IMR-90 (cell line): ENCODE data around the gene ASPG. TPM values are rescaled to one million over a fixed set of nuclear protein-coding genes. Genes with fewer than 3 reads are reported as not detected.

ENCODE experiments used
- ATAC-seq: fragments of 200-7000 bp; cut with Tn5 transposase; 2 replicates; pipeline ENCODE4 v1.9.1; 2020; ENCODE audit warnings: low read depth, mild to moderate bottlenecking, moderate library complexity
- BruUV-seq: library from RNA; stranded (reverse); fragments of 400-500 nt; replicated peaks from 2 replicates; lab custom pipeline; 2021; lab: Mats Ljungman, UMichigan
- CTCF ChIA-PET: fragments of 300-600 bp; formaldehyde crosslinking; extraction: SDS; loops from one replicate; lab custom pipeline; 2021; ENCODE audit warnings: antibody characterized with exemption; lab: Yijun Ruan, JAX
- POLR2A ChIA-PET: fragments of 300-600 bp; sonication (Branson Sonifier 250); formaldehyde crosslinking; loops from one replicate; lab custom pipeline; 2022; ENCODE audit warnings: antibody characterized with exemption; ENCODE audit not compliant: unreplicated experiment; lab: Charles Lee
- DNase-seq: peaks from one replicate; pipeline ENCODE4 v3.0.0; 2013
- H2AFZ ChIP-seq: replicated peaks from 2 replicates; pipeline ENCODE3; 2013; ENCODE audit warnings: low read length, mild to moderate bottlenecking; ENCODE audit not compliant: poor library complexity
- H2AK5ac ChIP-seq: 2 replicates; pipeline ENCODE4 v1.6.1; 2013; ENCODE audit warnings: low read depth, low read length, inconsistent platforms
- H2AK9ac ChIP-seq: replicated peaks from 2 replicates; pipeline ENCODE3; 2013; ENCODE audit warnings: mild to moderate bottlenecking, low read depth, low read length, moderate library complexity; ENCODE audit not compliant: poor library complexity
- H2BK120ac ChIP-seq: 2 replicates; pipeline ENCODE4 v1.6.1; 2013; ENCODE audit warnings: low read depth, low read length, inconsistent platforms
- H2BK15ac ChIP-seq: 3 replicates; pipeline ENCODE4 v1.6.1; 2013; ENCODE audit warnings: low read depth, low read length, inconsistent platforms
- H2BK20ac ChIP-seq: 2 replicates; pipeline ENCODE4 v1.6.1; 2013; ENCODE audit warnings: low read depth, mild to moderate bottlenecking, inconsistent platforms, low read length, moderate library complexity
- H2BK5ac ChIP-seq: 2 replicates; pipeline ENCODE4 v1.6.1; 2013; ENCODE audit warnings: mild to moderate bottlenecking, low read depth, low read length, inconsistent platforms; ENCODE audit not compliant: poor library complexity, severe bottlenecking
- H3K14ac ChIP-seq: replicated peaks from 2 replicates; pipeline ENCODE4 v1.6.1; 2013; ENCODE audit warnings: low read depth, low read length, inconsistent platforms
- H3K18ac ChIP-seq: 2 replicates; pipeline ENCODE4 v1.6.1; 2013; ENCODE audit warnings: low read depth, low read length, control low read depth
- H3K23ac ChIP-seq: 2 replicates; pipeline ENCODE4 v1.6.1; 2013; ENCODE audit warnings: low read depth, low read length, inconsistent platforms
- H3K27ac ChIP-seq: 2 replicates; pipeline ENCODE4 v1.5.1; 2013; ENCODE audit warnings: mild to moderate bottlenecking, control low read depth, low read length; ENCODE audit not compliant: insufficient read depth
- H3K27me3 ChIP-seq: 2 replicates; pipeline ENCODE4 v1.6.1; 2013; ENCODE audit warnings: low read length; ENCODE audit not compliant: control insufficient read depth, insufficient read depth
- H3K36me3 ChIP-seq: 2 replicates; pipeline ENCODE4 v1.6.1; 2013; ENCODE audit warnings: low read length, mixed read lengths; ENCODE audit not compliant: control insufficient read depth, insufficient read depth
- H3K4ac ChIP-seq: 2 replicates; pipeline ENCODE4 v1.6.1; 2013; ENCODE audit warnings: low read depth, low read length, inconsistent platforms
- H3K4me1 ChIP-seq: 2 replicates; pipeline ENCODE4 v1.6.1; 2013; ENCODE audit warnings: low read length, mixed read lengths; ENCODE audit not compliant: control insufficient read depth, insufficient read depth
- H3K4me2 ChIP-seq: 2 replicates; pipeline ENCODE4 v1.6.1; 2013; ENCODE audit warnings: low read depth, mild to moderate bottlenecking, control low read depth, low read length, moderate library complexity
- H3K4me3 ChIP-seq: 2 replicates; pipeline ENCODE4 v1.5.1; 2013; ENCODE audit warnings: low read depth, mild to moderate bottlenecking, control low read depth, low read length, moderate library complexity; ENCODE audit not compliant: insufficient read depth
- H3K56ac ChIP-seq: 2 replicates; pipeline ENCODE4 v1.6.1; 2013; ENCODE audit warnings: low read length, inconsistent platforms; ENCODE audit not compliant: insufficient read depth; ENCODE audit errors: extremely low read depth
- H3K79me1 ChIP-seq, 2 experiments: 2 replicates each; pipeline ENCODE4 v1.6.1; 2013; ENCODE audit warnings: low read length in 2 of 2, inconsistent platforms in 1 of 2, low read depth in 1 of 2
- H3K9ac ChIP-seq: 2 replicates; pipeline ENCODE4 v1.6.1; 2013; ENCODE audit warnings: low read depth, low read length, control low read depth
- H3K9me1 ChIP-seq: 2 replicates; pipeline ENCODE4 v1.6.1; 2013; ENCODE audit warnings: low read length, inconsistent platforms; ENCODE audit not compliant: insufficient read depth
- H3K9me3 ChIP-seq: 2 replicates; pipeline ENCODE4 v1.6.1; 2013; ENCODE audit warnings: low read length; ENCODE audit not compliant: control insufficient read depth, insufficient read depth
- H4K20me1 ChIP-seq: 2 replicates; pipeline ENCODE4 v1.6.1; 2013; ENCODE audit warnings: low read length, inconsistent platforms; ENCODE audit not compliant: insufficient read depth
- H4K5ac ChIP-seq: 2 replicates; pipeline ENCODE4 v1.6.1; 2013; ENCODE audit warnings: mild to moderate bottlenecking, low read depth, low read length, control low read depth
- H4K8ac ChIP-seq, 2 experiments: 2 replicates each; pipeline ENCODE4 v1.6.1; 2013; ENCODE audit warnings: low read depth in 2 of 2, low read length in 2 of 2, control low read depth in 1 of 2, inconsistent platforms in 1 of 2
- H4K91ac ChIP-seq: 2 replicates; pipeline ENCODE4 v1.6.1; 2013; ENCODE audit warnings: low read depth, low read length, inconsistent platforms; ENCODE audit not compliant: insufficient read depth
- BHLHE40 ChIP-seq: fragments of 150-350 bp; IDR thresholded peaks from 2 replicates; pipeline ENCODE4 v1.6.1; 2016; ENCODE audit warnings: mild to moderate bottlenecking, low read depth, low read length
- CEBPB ChIP-seq: IDR thresholded peaks from 2 replicates; pipeline ENCODE4 v1.6.1; 2012; ENCODE audit warnings: low read depth, low read length, improper control_type of control experiment
- CHD1 ChIP-seq: IDR thresholded peaks from 2 replicates; pipeline ENCODE4 v1.6.1; 2012; ENCODE audit warnings: low read depth, low read length, improper control_type of control experiment
- FOS ChIP-seq: fragments of 150-350 bp; IDR thresholded peaks from 2 replicates; pipeline ENCODE4 v1.6.1; 2016; ENCODE audit warnings: low read depth, low read length
- MAFK ChIP-seq: IDR thresholded peaks from 2 replicates; pipeline ENCODE4 v1.6.1; 2012; ENCODE audit warnings: low read depth, low read length, improper control_type of control experiment
- MAZ ChIP-seq: IDR thresholded peaks from 2 replicates; pipeline ENCODE4 v1.6.1; 2012; ENCODE audit warnings: low read depth, mild to moderate bottlenecking, low read length, improper control_type of control experiment, moderate library complexity, borderline replicate concordance
- MXI1 ChIP-seq: IDR thresholded peaks from 2 replicates; pipeline ENCODE4 v1.6.1; 2012; ENCODE audit warnings: low read depth, mild to moderate bottlenecking, low read length, moderate library complexity, borderline replicate concordance
- NFE2L2 ChIP-seq: fragments of 150-350 bp; IDR thresholded peaks from 2 replicates; pipeline ENCODE4 v1.6.1; 2016; ENCODE audit warnings: low read depth, mild to moderate bottlenecking, low read length
- POLR2A ChIP-seq: IDR thresholded peaks from 2 replicates; pipeline ENCODE4 v1.6.1; 2012; ENCODE audit warnings: mild to moderate bottlenecking, low read depth, low read length
- RAD21 ChIP-seq: IDR thresholded peaks from 2 replicates; pipeline ENCODE4 v1.6.1; 2012; ENCODE audit warnings: low read length, improper control_type of control experiment
- RCOR1 ChIP-seq: IDR thresholded peaks from 2 replicates; pipeline ENCODE4 v1.6.1; 2012; ENCODE audit warnings: mild to moderate bottlenecking, low read length, improper control_type of control experiment; ENCODE audit not compliant: insufficient replicate concordance
- RFX5 ChIP-seq: IDR thresholded peaks from 2 replicates; pipeline ENCODE4 v1.8.0; 2012; ENCODE audit warnings: low read depth, mild to moderate bottlenecking, low read length, moderate library complexity
- SMC3 ChIP-seq: fragments of 150-350 bp; IDR thresholded peaks from 2 replicates; pipeline ENCODE4 v1.6.1; 2016; ENCODE audit warnings: low read depth, mild to moderate bottlenecking, antibody characterized with exemption, low read length, moderate library complexity
- WGBS, 2 experiments: methylation state at CpG; one replicate each; pipeline versions ENCODE4 v1.1.5 to v1.1.7; 2013; ENCODE audit warnings: missing lambda C conversion rate in 2 of 2; ENCODE audit not compliant: insufficient read length in 1 of 2; ENCODE audit errors: extremely low coverage in 2 of 2; 5-methylcytosine and 5-hydroxymethylcytosine counted together
- dilution Hi-C: fragments of 300-500 bp; cut with HindIII; formaldehyde crosslinking; loops from one replicate; pipeline ENCODE4 v1.14.3; 2018; ENCODE audit warnings: low sequenced_read_pairs; ENCODE audit not compliant: unreplicated experiment
- in situ Hi-C: fragments of 300-500 bp; cut with MboI; formaldehyde crosslinking; loops from 3 replicates; pipeline ENCODE4 v1.14.3; 2019; ENCODE audit warnings: low sequenced_read_pairs, inconsistent platforms, mixed read lengths
- intact Hi-C: fragments of 100-400 bp; cut with micrococcal nuclease; formaldehyde crosslinking; loops from 2 replicates; pipeline ENCODE4 v1.10.0; 2022
- polyA plus RNA-seq, 3 experiments: library from polyadenylated mRNA; depleted of rRNA; stranded (reverse); fragments of >200 nt; gene quantifications; 2 replicates each; pipeline ENCODE4 v1.2.3, GENCODE V29; 2012; ENCODE audit warnings: low replicate concordance in 1 of 3
- total RNA-seq: library from RNA; depleted of rRNA; stranded (reverse); fragments of >200 nt; gene quantifications from 2 replicates; pipeline ENCODE4 v1.2.3, GENCODE V29; 2012
- TF ChIP-seq, protein P1 (sequence below): fragments of 150-350 bp; IDR thresholded peaks from 2 replicates; pipeline ENCODE4 v1.6.1; 2017; ENCODE audit warnings: mild to moderate bottlenecking, antibody characterized with exemption, low read length, low read depth
- TF ChIP-seq, protein P2 (sequence below): fragments of 150-350 bp; IDR thresholded peaks from 2 replicates; pipeline ENCODE4 v1.6.1; 2016; ENCODE audit warnings: low read depth, mild to moderate bottlenecking, low read length, moderate library complexity, borderline replicate concordance
- TF ChIP-seq, protein P3 (sequence below): conservative IDR thresholded peaks from 2 replicates; pipeline ENCODE4 v1.5.1; 2012; ENCODE audit warnings: mild to moderate bottlenecking, low read depth, low read length, improper control_type of control experiment

ASPG gene
- total and polyA plus RNA-seq, 2 of the 4 experiments (the other 2 are of a cell fraction) = not detected

DNA sequence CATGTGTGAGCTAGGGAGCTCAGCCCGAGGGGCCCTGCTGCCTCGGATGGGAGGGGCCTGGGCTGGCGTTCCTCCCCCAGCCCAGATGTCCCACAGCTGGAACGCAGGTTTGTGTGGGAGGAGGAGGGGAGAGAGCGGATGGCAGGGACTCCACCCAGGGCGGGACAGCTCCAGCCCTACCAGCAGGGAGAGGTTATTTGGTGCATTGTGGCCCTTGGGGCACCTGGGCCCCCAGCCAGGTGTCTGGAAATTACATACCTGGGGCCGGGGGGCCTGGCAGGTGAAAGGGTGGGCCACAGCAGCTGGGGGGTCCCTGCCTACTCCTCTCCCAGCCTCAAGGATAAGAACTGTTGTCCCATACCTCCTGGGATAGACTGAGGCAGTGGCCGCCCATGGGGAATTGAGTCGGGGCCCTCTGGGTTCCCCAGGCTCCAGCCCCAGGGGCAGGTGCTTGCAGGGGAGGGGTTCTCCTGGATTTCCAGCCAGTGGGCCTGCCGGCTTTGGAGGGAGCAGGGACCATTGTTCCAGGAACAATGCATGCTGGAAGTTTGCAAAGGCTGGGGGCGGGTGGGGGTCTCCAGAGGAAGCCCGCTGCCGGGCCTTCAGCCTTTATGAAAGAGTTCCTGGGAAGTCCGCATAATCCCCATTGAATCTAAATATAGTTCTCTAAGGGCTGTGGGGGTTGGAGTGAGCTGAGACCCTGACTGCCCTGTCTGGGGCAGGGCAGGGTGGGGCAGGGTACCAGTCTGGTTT is 54.1 kb downstream of the ASPG start:
- Histone ChIP-seq H4K20me1 (no peaks in the 10 kb centered on the region), H2AK5ac (no peak overlapping the region), H4K5ac (no peak overlapping the region), H2AFZ (no peak overlapping the region), H3K27me3 (peaks cover 47% of the 10 kb centered on the region), H3K4me1 (no peaks in the 10 kb centered on the region; the same call in 1 of the 2 replicates), H3K23ac (no peak overlapping the region), H3K9me1 (no peaks in the 10 kb centered on the region), H2BK5ac (no peak overlapping the region), H2AK9ac (no peak overlapping the region), H4K91ac (no peak overlapping the region), H4K8ac (no peak overlapping the region), H3K4ac (no peak overlapping the region), H3K4me3 (no peak overlapping the region), H3K9ac (no peak overlapping the region), H3K79me1 (no peaks in the 10 kb centered on the region), H3K36me3 (no peaks in the 10 kb centered on the region), H3K4me2 (no peak overlapping the region), H3K9me3 (no peaks in the 10 kb centered on the region), H3K27ac (no peak overlapping the region), H3K14ac (no peak overlapping the region), H3K56ac (no peak overlapping the region), H2BK15ac (no peak overlapping the region), H3K18ac (no peak overlapping the region), H2BK120ac (no peak overlapping the region), H2BK20ac (no peak overlapping the region)
- in situ Hi-C loops (loop anchor here (10.0 kb wide), 1 partner anchor 505 kb away; no protein-coding TSS in a partner anchor), intact Hi-C loops (no loop called here), dilution Hi-C loops (no loop called here)
- CTCF ChIA-PET = no interaction called here
- no CpG with 5 or more reads among the region's 14 CpGs for WGBS, 2 experiments
- ATAC-seq (no peak), DNase-seq (no peak)
- POLR2A ChIA-PET = no interaction called here
- no TSS peak for BruUV-seq
- TF ChIP-seq, protein P1, sequence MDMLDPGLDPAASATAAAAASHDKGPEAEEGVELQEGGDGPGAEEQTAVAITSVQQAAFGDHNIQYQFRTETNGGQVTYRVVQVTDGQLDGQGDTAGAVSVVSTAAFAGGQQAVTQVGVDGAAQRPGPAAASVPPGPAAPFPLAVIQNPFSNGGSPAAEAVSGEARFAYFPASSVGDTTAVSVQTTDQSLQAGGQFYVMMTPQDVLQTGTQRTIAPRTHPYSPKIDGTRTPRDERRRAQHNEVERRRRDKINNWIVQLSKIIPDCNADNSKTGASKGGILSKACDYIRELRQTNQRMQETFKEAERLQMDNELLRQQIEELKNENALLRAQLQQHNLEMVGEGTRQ = no peak
- TF ChIP-seq, protein P2, sequence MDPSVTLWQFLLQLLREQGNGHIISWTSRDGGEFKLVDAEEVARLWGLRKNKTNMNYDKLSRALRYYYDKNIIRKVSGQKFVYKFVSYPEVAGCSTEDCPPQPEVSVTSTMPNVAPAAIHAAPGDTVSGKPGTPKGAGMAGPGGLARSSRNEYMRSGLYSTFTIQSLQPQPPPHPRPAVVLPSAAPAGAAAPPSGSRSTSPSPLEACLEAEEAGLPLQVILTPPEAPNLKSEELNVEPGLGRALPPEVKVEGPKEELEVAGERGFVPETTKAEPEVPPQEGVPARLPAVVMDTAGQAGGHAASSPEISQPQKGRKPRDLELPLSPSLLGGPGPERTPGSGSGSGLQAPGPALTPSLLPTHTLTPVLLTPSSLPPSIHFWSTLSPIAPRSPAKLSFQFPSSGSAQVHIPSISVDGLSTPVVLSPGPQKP = no peak
- no peak for TF ChIP-seq CEBPB
- TF ChIP-seq SMC3 = no peak
- TF ChIP-seq POLR2A = no peak
- TF ChIP-seq MAZ = no peak
- TF ChIP-seq MXI1 = no peak
- no peak for TF ChIP-seq MAFK
- TF ChIP-seq FOS = no peak
- no peak for TF ChIP-seq RCOR1
- TF ChIP-seq RFX5 = no peak
- TF ChIP-seq NFE2L2 = no peak
- TF ChIP-seq CHD1 = no peak
- no peak for TF ChIP-seq RAD21
- TF ChIP-seq, protein P3, sequence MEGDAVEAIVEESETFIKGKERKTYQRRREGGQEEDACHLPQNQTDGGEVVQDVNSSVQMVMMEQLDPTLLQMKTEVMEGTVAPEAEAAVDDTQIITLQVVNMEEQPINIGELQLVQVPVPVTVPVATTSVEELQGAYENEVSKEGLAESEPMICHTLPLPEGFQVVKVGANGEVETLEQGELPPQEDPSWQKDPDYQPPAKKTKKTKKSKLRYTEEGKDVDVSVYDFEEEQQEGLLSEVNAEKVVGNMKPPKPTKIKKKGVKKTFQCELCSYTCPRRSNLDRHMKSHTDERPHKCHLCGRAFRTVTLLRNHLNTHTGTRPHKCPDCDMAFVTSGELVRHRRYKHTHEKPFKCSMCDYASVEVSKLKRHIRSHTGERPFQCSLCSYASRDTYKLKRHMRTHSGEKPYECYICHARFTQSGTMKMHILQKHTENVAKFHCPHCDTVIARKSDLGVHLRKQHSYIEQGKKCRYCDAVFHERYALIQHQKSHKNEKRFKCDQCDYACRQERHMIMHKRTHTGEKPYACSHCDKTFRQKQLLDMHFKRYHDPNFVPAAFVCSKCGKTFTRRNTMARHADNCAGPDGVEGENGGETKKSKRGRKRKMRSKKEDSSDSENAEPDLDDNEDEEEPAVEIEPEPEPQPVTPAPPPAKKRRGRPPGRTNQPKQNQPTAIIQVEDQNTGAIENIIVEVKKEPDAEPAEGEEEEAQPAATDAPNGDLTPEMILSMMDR = no peak
- TF ChIP-seq BHLHE40 = no peak
